ENCODE measurements around the gene SEMA6B. TPM values are rescaled to one million over a fixed set of nuclear protein-coding genes. Genes with fewer than 3 reads are reported as not detected.
A peak's percentile ranks its signal among the peaks of the same experiment; 100 is the strongest.

SEMA6B gene
- total RNA-seq, 1 experiment from 2014 or later = 38.4 TPM

GRCh38 chr19:4539693-4540581, 19.5 kb downstream of the SEMA6B start, which contains the start of gene LRG1:
Gene LRG1, minus strand, starts transcription at chr19:4540036. Its CDS starts 23 bp downstream, at chr19:4540013.
- Histone ChIP-seq H3K79me1 (ENCODE audit: insufficient read depth, low read depth, low read length, poor library complexity, severe bottlenecking) (no peaks in the 10 kb centered on the region), H4K5ac (ENCODE audit: insufficient read length, low read depth, low read length) (no peak within 1 kb of the TSS), H3K23me2 (ENCODE audit: insufficient read length, low read depth, low read length, poor library complexity, severe bottlenecking) (peaks cover 1% of the 10 kb centered on the region), H2BK12ac (ENCODE audit: insufficient read length, low read depth, low read length) (no peak within 1 kb of the TSS), H3K27ac (ENCODE audit: insufficient read length, low read depth, low read length) (no peak within 1 kb of the TSS), H3K4ac (ENCODE audit: low read depth, low read length) (no peak within 1 kb of the TSS), H3K9ac (ENCODE audit: extremely low read depth, insufficient read length, low read length) (no peak within 1 kb of the TSS), H3K79me2 (ENCODE audit: insufficient read depth, low read length) (no peaks in the 10 kb centered on the region), H2BK120ac (ENCODE audit: low read depth, low read length, poor library complexity, severe bottlenecking) (no peak within 1 kb of the TSS), H3K27me3 (ENCODE audit: insufficient read depth, low read length) (no peaks in the 10 kb centered on the region), H3T11ph (ENCODE audit: low read length) (no peak within 1 kb of the TSS), H3K4me1 (ENCODE audit: insufficient read depth, low read length) (no peaks in the 10 kb centered on the region), H3K4me2 (ENCODE audit: insufficient read depth, insufficient read length, low read length) (no peak within 1 kb of the TSS), H2BK5ac (ENCODE audit: insufficient read length, low read length) (no peak within 1 kb of the TSS), H3K14ac (ENCODE audit: insufficient read depth, low read length) (peak within 1 kb of the TSS; percentile 25; the same call in 1 of the 2 replicates), H3K23ac (ENCODE audit: insufficient read length, low read depth, low read length) (no peak within 1 kb of the TSS), H2BK20ac (ENCODE audit: low read depth, low read length, poor library complexity, severe bottlenecking) (no peak within 1 kb of the TSS), H4K8ac (replicated peaks; ENCODE audit: insufficient read length, low read depth, low read length) (no peak within 1 kb of the TSS), H3K18ac (ENCODE audit: insufficient read length, low read depth, low read length) (no peak within 1 kb of the TSS), H3K56ac (ENCODE audit: insufficient read length, low read depth, low read length) (no peak within 1 kb of the TSS), H2AK5ac (ENCODE audit: insufficient read length, low read length) (no peak within 1 kb of the TSS), H3K9me3 (ENCODE audit: control insufficient read depth, low read depth, low read length) (no peaks in the 10 kb centered on the region), H2AFZ (ENCODE audit: low read length) (no peak within 1 kb of the TSS), H4K91ac (ENCODE audit: insufficient read length, low read depth, low read length) (no peak within 1 kb of the TSS), H2BK15ac (ENCODE audit: low read depth, low read length) (no peak within 1 kb of the TSS), H4K20me1 (ENCODE audit: control insufficient read depth, insufficient read depth, insufficient read length) (no peaks in the 10 kb centered on the region)
- Mint-ChIP-seq H3K9me3 (peaks cover 0 to 4% of the 10 kb centered on the region in 2 experiments; a peak in 2 of 5 replicates), H3K27ac (peak within 1 kb of the TSS in 1 of 3 experiments; percentile 88; a peak in 2 of 7 replicates), H3K27me3 (ENCODE audit: low read depth) (peaks cover 28% of the 10 kb centered on the region), H3K4me3 (peak within 1 kb of the TSS in 1 of 2 experiments; percentile 2; a peak in 2 of 5 replicates), H3K4me1 (peaks cover 6 to 13% of the 10 kb centered on the region in 2 experiments), H3K36me3 (ENCODE audit: insufficient read depth in 1 of 3, low read depth in 3 of 3) (no peaks in the 10 kb centered on the region)
- DNase-seq = no peak
- no CpG with 5 or more reads among the region's 14 CpGs for WGBS (ENCODE audit: extremely low coverage, insufficient read length, low lambda C conversion rate)
- TF ChIP-seq CTCF (conservative IDR thresholded peaks at IDR 0.05) = no peak

Data from H9 (cell line).